GM18526 (cell line): ENCODE results near the gene WNT6.

Source experiments
- POLR2A ChIP-seq: IDR thresholded peaks from 3 replicates; pipeline ENCODE4 v1.6.1; 2011; ENCODE audit not compliant: insufficient read length; ENCODE audit errors: extremely low read depth

The WNT6 gene

DNA sequence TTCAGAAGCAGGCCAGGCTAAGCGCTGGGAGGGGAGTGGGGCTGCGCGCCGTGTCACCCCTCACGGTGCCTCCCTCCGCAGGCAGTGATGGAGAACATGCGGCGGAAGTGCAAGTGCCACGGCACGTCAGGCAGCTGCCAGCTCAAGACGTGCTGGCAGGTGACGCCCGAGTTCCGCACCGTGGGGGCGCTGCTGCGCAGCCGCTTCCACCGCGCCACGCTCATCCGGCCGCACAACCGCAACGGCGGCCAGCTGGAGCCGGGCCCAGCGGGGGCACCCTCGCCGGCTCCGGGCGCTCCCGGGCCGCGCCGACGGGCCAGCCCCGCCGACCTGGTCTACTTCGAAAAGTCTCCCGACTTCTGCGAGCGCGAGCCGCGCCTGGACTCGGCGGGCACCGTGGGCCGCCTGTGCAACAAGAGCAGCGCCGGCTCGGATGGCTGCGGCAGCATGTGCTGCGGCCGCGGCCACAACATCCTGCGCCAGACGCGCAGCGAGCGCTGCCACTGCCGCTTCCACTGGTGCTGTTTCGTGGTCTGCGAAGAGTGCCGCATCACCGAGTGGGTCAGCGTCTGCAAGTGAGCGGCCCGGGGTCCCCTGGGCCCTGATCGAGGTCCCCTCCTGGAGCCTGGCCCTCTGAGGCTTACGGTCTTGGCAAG is 33.2 kb downstream of the WNT6 start:
- peak; percentile 63 for TF ChIP-seq POLR2A

- TF ChIP-seq POLR2A, result no peak
Measured at GRCh38 chr2:218893349-218894150, 33.9 kb downstream of the WNT6 start.

GRCh38 chr2:218894151-218894879 is 34.7 kb downstream of the WNT6 start:
- no peak for TF ChIP-seq POLR2A

GRCh38 chr2:218894880-218895157 is 35.2 kb downstream of the WNT6 start:
- no peak for TF ChIP-seq POLR2A

- no peak for TF ChIP-seq POLR2A
Measured at GRCh38 chr2:218895326-218895725, 35.7 kb downstream of the WNT6 start.

DNA sequence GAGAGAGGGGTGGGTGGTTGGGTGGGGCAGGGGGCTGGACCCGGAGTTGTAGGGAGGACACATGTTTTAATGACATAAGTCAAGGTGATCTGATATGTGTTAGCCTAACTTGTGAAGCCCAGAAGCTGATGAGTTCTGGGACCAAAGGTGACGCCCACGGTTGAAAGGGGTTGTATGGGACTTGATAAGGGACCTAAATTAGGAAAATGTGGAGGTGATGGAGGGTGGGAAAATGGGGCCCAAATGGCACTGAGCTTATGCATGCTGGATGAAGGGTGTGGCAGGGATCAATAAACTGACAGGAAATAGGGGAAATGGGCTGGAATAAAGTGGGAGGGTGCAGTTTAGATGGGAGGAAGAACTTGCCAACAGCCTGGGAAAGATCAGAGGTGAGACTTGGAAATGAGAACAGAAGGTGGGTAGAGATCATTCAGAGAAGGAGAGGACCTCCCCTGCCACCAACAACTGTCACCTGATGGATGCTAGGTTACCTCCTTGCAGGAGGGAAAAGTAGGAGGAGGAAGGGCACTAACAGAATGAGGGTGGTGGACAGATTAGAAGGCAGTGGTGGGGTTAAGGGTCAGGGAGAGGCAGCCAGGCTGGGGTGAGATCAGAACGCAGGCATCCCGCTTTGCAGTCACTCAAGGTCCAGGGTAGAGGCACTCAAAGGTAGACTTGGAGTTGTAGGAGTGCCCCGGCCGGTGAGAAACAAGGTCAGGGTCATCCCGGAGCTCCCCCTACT is 36.3 kb downstream of the WNT6 start:
- peak; percentile 18 for TF ChIP-seq POLR2A

DNA sequence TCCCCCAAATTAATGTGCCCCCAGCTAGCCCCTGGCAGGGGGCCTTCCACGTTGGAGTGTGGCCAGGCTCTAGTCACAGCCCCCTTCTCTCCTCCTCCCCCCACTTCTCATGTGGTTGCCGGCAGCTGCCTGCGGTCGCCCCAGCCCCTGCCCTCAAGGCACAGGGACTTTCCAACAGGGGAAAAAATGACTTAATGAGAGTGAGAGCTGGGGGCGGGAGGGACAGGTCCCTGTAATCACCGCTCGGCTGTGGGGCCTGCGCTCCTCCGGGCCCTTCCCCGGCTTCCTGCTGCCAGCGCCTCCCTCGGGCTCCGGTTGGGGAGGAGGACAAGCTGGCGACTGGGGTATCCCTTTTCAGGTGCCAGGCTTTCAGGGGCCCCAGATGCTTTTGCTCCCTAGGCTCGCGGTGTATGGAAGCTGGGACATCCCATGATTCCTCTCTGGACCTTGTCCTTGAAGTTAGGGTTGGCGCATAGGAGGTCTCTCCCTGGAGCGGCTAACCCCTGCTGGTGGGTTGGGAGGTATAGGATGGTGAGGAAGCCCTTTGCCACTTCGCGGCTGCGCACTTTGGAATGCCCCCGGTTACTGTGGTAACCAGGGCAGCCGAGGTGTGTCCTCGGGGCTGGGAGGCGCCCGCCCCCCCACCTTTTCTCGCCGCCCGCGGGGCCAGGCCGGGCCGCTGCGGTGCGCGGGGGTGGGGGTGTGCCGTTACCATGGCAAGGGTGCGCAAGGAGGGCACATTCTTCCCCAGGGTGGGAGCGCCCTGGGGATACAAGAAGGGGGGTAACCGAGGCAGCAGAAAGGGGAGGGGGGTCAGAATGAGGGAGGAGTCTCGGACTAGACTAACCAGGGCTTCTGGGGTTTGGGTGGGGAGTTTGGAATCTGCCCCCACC is 37.1 kb downstream of the WNT6 start:
- TF ChIP-seq POLR2A, result peak; percentile 31

DNA sequence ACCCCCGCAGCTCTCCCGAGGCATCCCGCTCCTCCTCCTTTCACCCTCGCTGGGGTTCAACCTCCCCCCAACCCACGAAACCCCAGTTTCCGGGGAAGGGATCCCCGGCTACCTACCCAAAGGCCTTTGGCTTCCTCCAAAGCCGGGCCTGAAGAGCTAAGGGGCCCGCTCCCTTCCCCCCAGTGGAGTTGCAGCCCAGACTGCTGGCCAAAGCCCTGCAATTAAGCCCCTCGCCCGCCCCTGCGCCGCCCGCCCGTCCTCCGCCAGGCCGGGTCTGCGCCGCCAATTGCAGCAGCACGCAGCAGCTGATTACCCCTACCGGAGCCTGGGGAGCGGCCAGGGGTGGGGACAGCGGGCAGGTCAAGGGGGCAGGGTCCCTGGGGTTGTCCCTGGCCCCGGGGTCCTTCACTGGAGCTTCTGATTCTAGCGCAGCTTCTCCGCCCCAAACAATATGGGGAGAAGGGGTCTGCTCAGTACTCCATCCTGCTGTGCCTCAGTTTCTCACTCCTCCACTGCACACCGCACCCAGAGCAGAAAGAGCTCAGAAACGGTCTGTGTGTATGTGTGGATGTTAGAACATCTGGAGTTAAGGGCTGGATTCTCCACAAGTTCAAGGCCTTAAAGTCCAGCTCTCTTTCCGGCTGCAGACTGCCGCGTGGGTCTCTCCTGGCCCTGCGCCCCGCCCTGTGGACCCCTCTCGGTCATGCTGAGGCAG is 37.9 kb downstream of the WNT6 start:
- no peak for TF ChIP-seq POLR2A

DNA sequence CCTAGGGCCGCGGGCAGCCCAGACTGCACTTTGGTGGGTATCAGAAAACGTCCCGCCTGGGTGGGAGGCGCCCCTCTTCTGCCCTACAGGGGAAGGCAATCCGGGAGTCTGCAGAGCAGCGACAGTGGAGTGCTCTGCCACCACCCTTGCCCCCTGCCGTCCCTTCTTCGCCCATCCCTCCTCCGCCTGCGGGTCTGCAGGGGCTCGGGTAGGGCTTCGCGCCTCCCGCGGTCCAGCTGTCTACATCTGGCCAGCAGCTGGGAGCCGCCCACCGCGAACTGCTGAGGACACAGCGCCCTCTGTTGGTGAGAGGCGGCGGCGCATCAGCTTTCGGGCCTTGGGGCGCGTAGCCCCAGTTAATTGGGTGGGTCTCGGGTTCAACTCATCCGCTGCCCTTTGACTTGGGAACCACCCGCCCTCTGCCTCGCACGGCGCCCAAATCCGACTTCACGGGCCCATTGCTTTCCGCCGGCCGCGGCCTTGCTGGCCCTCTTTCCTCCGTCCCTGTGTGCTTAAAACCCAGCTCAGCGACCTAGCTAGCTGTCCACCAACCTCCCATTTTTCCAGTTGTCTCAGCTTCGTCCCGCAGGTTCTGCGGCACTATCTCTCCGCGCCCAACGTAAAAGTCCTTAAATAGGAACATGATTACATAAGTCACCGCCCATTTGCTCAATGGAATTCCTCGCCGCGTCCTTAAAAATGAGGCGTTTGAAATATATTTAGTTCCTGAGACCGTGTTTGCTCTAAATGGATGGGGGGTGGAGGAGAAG is 38.7 kb downstream of the WNT6 start:
- no peak for TF ChIP-seq POLR2A

DNA sequence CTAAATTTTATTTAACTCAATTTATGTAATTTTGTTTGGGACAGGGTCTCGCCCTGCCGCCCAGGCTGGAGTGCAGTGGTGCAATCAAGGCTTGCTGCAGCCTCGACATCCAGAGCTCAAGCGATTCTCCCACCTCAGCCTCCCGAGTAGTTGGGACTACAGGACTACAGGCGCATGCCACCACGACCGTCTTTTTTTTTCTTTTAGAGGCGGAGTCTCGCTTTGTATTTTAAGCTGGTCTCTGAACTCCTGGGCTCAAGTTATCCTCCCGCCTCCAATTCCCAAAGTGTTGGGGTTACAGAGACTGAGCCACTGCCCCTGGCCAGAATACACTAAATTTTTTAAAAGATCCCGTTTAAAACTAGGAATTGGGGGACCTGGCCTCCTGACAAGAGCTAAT is 39.5 kb downstream of the WNT6 start:
- no peak for TF ChIP-seq POLR2A

GRCh38 chr2:218902427-218902826 is 42.8 kb downstream of the WNT6 start:
- no peak for TF ChIP-seq POLR2A

- no peak for TF ChIP-seq POLR2A
Measured at GRCh38 chr2:218904176-218904575, 44.6 kb downstream of the WNT6 start.

DNA sequence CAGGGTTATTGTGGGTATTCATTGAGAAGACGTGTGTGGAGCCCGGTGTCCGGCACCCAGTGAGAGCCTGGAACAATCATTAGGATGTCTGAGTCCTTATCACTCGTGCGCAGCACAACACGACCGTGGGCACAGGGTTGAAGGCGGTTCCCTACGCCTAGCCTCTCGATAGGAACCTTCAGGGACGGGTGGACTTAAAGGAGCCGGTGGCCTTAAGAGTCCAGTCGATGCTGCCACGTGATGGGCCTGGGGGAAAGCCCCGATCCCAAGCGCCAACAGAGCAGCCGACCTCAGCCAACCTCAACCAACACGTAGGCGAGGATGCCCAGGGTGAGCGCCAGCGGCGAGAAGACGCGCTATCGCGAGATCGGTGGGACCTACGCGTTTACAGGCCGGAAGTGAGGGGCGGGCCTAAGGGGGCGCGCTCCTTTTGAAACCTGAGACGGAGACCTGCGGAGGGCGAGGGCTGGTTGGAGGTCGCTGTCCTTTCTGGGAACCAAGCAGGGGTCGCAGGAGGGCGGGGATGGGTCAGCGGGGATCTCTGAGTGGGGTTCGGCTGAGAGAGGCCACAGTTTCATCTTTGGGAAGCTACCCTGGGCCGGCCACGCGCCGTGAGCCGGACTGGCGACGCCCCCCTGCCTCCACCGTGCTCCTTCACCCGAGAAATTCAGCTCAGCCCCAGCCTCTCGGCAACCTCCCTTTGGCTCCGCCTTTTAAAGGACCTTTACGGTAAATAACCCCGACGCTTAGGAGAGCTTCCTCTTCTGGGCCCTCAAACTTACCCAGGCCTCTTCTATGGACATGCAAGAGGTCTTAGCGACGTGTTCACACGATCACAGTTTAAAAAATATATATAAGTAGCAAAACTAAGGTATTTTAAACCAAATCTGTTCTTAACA is 49.4 kb downstream of the WNT6 start:
- peak; percentile 80 for TF ChIP-seq POLR2A

DNA sequence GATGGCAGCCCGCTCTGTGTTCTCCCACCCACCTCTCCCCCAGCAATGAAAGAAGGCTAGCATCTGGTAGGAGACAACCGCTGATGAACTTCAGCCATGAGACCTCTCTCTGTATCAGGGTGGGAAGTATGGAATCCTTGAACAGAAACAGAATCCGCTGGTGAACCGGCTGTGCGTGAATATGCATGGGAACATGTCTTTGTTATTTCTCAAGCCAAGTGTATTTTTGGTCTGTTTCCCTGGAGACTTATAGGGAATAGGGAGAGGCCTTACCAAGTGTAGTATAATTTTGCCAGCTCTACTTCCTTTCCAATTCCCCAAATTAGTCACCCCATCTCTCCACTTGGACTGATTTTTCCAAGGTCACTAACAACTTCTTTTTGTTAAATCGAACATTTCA is 51.1 kb downstream of the WNT6 start:
- no peak for TF ChIP-seq POLR2A
